PC-9 (cell line): ENCODE data around the gene TMEM126A.

Experiments used
- EZH2 ChIP-seq: fragments of 200-600 bp; sonication (generic); IDR thresholded peaks from 2 replicates; pipeline ENCODE4 v1.8.0; 2017; ENCODE audit warnings: antibody characterized with exemption, low read depth
- TF ChIP-seq, protein P1 (sequence below): fragments of 200-600 bp; sonication (generic); conservative IDR thresholded peaks from 2 replicates; pipeline ENCODE4 v1.6.1; 2017; ENCODE audit warnings: mixed run types, antibody characterized with exemption, mild to moderate bottlenecking, moderate library complexity

DNA sequence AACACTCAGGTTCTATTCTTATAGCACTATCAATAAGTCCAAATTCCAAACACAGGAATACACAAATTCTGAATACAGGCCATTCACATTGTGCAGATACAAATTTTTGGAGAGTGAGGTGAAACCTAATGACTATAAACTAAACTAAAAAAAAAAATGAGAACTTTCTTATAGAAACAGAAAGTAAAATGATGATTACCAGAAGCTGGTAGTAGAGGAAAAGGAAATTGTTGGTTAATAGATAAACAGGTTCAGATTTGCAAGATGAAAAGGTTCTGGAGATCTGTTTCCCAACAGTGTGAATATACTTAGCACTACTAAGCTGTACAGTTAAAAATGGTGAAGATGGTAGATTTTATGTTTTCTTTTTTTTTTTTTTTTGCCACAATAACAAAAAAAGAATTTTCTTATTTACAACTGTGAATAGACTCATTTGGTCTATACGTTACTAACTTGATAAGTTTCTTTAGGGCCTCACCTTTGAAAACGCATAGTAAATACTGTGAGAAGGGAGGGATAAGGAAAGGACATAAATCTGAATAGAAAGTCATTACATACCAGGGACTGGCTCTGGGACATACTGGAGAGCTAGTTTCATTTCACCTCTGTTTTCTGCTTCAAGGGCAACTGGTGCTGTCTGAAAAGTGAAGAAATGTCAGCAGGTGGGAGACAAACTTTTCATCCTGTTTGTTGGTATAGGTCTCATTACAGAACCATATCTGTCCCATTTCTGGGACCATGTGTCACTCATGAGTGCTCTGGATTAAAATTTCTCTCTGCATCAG lies 52.4 kb downstream of the TMEM126A start:
- no peak for TF ChIP-seq EZH2
- TF ChIP-seq, protein P1, sequence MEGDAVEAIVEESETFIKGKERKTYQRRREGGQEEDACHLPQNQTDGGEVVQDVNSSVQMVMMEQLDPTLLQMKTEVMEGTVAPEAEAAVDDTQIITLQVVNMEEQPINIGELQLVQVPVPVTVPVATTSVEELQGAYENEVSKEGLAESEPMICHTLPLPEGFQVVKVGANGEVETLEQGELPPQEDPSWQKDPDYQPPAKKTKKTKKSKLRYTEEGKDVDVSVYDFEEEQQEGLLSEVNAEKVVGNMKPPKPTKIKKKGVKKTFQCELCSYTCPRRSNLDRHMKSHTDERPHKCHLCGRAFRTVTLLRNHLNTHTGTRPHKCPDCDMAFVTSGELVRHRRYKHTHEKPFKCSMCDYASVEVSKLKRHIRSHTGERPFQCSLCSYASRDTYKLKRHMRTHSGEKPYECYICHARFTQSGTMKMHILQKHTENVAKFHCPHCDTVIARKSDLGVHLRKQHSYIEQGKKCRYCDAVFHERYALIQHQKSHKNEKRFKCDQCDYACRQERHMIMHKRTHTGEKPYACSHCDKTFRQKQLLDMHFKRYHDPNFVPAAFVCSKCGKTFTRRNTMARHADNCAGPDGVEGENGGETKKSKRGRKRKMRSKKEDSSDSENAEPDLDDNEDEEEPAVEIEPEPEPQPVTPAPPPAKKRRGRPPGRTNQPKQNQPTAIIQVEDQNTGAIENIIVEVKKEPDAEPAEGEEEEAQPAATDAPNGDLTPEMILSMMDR, result no peak
